Chondrocyte (in vitro differentiated cells): ENCODE data around the gene KIF5C. TPM values are rescaled to one million over a fixed set of nuclear protein-coding genes. Genes with fewer than 3 reads are reported as not detected.

Experiments
- DNase-seq: peaks from one replicate; pipeline ENCODE4 v3.0.0; 2021; ENCODE audit warnings: mixed read lengths, low spot score
- H3K27ac Mint-ChIP-seq: one replicate; pipeline ENCODE4 v1.8.0; 2021; ENCODE audit warnings: mild to moderate bottlenecking, moderate library complexity, mixed read lengths; ENCODE audit not compliant: unreplicated experiment
- H3K27me3 Mint-ChIP-seq: 2 replicates; pipeline ENCODE4 v1.8.0; 2021; ENCODE audit warnings: low read depth, mixed read lengths
- H3K36me3 Mint-ChIP-seq: 2 replicates; pipeline ENCODE4 v1.8.0; 2021; ENCODE audit warnings: low read depth, mixed read lengths
- H3K4me1 Mint-ChIP-seq: 2 replicates; pipeline ENCODE4 v1.8.0; 2021; ENCODE audit warnings: low read depth, mild to moderate bottlenecking, mixed read lengths
- H3K4me3 Mint-ChIP-seq: one replicate; pipeline ENCODE4 v1.8.0; 2021; ENCODE audit warnings: mild to moderate bottlenecking, moderate library complexity, mixed read lengths; ENCODE audit not compliant: unreplicated experiment
- H3K9me3 Mint-ChIP-seq: 2 replicates; pipeline ENCODE4 v1.8.0; 2021; ENCODE audit warnings: low read depth, mixed read lengths
- CTCF ChIP-seq: fragments of 200-600 bp; sonication (generic); IDR thresholded peaks from 2 replicates; pipeline ENCODE4 v1.5.0; 2021; ENCODE audit warnings: antibody characterized with exemption, mild to moderate bottlenecking, moderate library complexity
- total RNA-seq: library from RNA; stranded (reverse); gene quantifications from 3 replicates; pipeline ENCODE4 v1.2.1, GENCODE V29; 2021

KIF5C gene
- total RNA-seq, 1 donor from 2014 or later = 3.1 TPM

- H3K27me3 Mint-ChIP-seq = no peaks in the 10 kb centered on the region
- peaks cover 4% of the 10 kb centered on the region for H3K36me3 Mint-ChIP-seq
- H3K4me3 Mint-ChIP-seq = no peak overlapping the region
- H3K4me1 Mint-ChIP-seq = no peaks in the 10 kb centered on the region
- no peak for TF ChIP-seq CTCF
- DNase-seq = no peak
- H3K27ac Mint-ChIP-seq = no peak overlapping the region
- no peaks in the 10 kb centered on the region for H3K9me3 Mint-ChIP-seq
Observed at GRCh38 chr2:148947299-148947698, 72.3 kb downstream of the KIF5C start.

- Mint-ChIP-seq H3K9me3 (no peaks in the 10 kb centered on the region), H3K36me3 (peaks cover 1% of the 10 kb centered on the region), H3K4me3 (no peak overlapping the region), H3K27ac (no peak overlapping the region), H3K27me3 (no peaks in the 10 kb centered on the region), H3K4me1 (no peaks in the 10 kb centered on the region)
- no peak for DNase-seq
- no peak for TF ChIP-seq CTCF
Observed at GRCh38 chr2:148948868-148949267, 73.8 kb downstream of the KIF5C start.

- no peaks in the 10 kb centered on the region for H3K4me1 Mint-ChIP-seq
- H3K27me3 Mint-ChIP-seq = no peaks in the 10 kb centered on the region
- no peak for TF ChIP-seq CTCF
- no peak overlapping the region for H3K4me3 Mint-ChIP-seq
- no peak overlapping the region for H3K27ac Mint-ChIP-seq
- no peaks in the 10 kb centered on the region for H3K9me3 Mint-ChIP-seq
- H3K36me3 Mint-ChIP-seq = peaks cover 1% of the 10 kb centered on the region
- no peak for DNase-seq
Observed at GRCh38 chr2:148949348-148949747, 74.3 kb downstream of the KIF5C start.

- Mint-ChIP-seq H3K9me3 (no peaks in the 10 kb centered on the region), H3K27ac (no peak overlapping the region), H3K4me3 (no peak overlapping the region), H3K27me3 (no peaks in the 10 kb centered on the region), H3K4me1 (no peaks in the 10 kb centered on the region), H3K36me3 (peaks cover 1% of the 10 kb centered on the region)
- TF ChIP-seq CTCF = no peak
- no peak for DNase-seq
Observed at GRCh38 chr2:148952621-148953020, 77.6 kb downstream of the KIF5C start.

- Mint-ChIP-seq H3K9me3 (no peaks in the 10 kb centered on the region), H3K27me3 (no peaks in the 10 kb centered on the region), H3K4me1 (no peaks in the 10 kb centered on the region), H3K36me3 (peaks cover 1% of the 10 kb centered on the region), H3K4me3 (no peak overlapping the region), H3K27ac (no peak overlapping the region)
- DNase-seq = no peak
- TF ChIP-seq CTCF = no peak
Observed at GRCh38 chr2:148953426-148953825, 78.4 kb downstream of the KIF5C start.
